Measurements from ENCODE around the gene MPL. TPM values are rescaled to one million over a fixed set of nuclear protein-coding genes. Genes with fewer than 3 reads are reported as not detected.

MPL gene
- total RNA-seq, 1 donor from 2014 or later: not detected

DNA sequence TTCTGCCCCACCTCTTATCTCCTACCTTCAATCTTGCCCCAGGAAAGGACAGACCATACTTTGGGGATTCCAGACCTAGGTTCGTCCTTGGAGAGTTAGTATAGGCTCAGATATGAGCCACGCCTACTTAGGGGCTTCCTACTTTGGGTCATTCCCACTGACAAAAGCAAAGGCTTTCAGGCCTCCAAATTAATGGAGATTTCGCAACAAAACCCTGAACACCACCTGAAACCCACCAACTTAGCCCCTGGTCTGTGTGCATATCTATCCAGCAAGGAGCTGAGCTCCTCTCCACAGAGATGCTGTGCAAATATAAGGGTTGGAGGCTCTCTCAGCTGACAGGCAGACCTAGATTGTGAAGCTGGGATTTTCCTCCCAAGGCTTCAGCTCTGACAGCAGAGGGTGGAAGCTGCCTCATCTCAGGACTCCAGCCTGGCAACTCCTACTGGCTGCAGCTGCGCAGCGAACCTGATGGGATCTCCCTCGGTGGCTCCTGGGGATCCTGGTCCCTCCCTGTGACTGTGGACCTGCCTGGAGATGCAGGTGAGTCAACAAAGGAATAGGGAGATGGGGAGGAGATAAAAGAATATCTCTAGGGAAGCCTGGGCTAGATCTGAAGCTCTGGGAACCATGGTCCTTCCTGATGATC is 2.1 kb downstream of the MPL start:
- Histone ChIP-seq H3K9ac (ENCODE audit: low read length) (no peak overlapping the region), H3K4me1 (ENCODE audit: insufficient read depth, low read length) (no peaks in the 10 kb centered on the region), H3K27ac (ENCODE audit: low read depth, low read length) (no peak overlapping the region), H4K20me1 (ENCODE audit: insufficient read depth, low read length) (no peaks in the 10 kb centered on the region), H2AFZ (ENCODE audit: low read depth, low read length) (no peak overlapping the region), H3K36me3 (ENCODE audit: insufficient read depth, low read length) (no peaks in the 10 kb centered on the region), H3K79me2 (ENCODE audit: insufficient read depth, low read length) (no peaks in the 10 kb centered on the region), H3K4me2 (ENCODE audit: low read length) (no peak overlapping the region), H3K9me3 (ENCODE audit: insufficient read depth, low read depth, low read length) (no peaks in the 10 kb centered on the region), H3K4me3 (ENCODE audit: insufficient read depth, low read depth, low read length) (no peak overlapping the region), H3K27me3 (ENCODE audit: insufficient read depth, low read length) (peaks cover 2% of the 10 kb centered on the region)
- H3K4me3 Mint-ChIP-seq (ENCODE audit: unreplicated experiment): no peak overlapping the region
- FAIRE-seq: no peak
- no peak for DNase-seq (ENCODE audit: low read depth)
- TF ChIP-seq EZH2 (IDR thresholded peaks at IDR 0.05; ENCODE audit: insufficient read depth, low read length): no peak
- TF ChIP-seq, protein P1, sequence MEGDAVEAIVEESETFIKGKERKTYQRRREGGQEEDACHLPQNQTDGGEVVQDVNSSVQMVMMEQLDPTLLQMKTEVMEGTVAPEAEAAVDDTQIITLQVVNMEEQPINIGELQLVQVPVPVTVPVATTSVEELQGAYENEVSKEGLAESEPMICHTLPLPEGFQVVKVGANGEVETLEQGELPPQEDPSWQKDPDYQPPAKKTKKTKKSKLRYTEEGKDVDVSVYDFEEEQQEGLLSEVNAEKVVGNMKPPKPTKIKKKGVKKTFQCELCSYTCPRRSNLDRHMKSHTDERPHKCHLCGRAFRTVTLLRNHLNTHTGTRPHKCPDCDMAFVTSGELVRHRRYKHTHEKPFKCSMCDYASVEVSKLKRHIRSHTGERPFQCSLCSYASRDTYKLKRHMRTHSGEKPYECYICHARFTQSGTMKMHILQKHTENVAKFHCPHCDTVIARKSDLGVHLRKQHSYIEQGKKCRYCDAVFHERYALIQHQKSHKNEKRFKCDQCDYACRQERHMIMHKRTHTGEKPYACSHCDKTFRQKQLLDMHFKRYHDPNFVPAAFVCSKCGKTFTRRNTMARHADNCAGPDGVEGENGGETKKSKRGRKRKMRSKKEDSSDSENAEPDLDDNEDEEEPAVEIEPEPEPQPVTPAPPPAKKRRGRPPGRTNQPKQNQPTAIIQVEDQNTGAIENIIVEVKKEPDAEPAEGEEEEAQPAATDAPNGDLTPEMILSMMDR (IDR thresholded peaks at IDR 0.05; ENCODE audit: insufficient read depth, low read depth, low read length): no peak
- no peaks in the 10 kb centered on the region for H3K4me1 Mint-ChIP-seq (ENCODE audit: low read depth, unreplicated experiment)
- H3K27ac Mint-ChIP-seq (ENCODE audit: unreplicated experiment): no peak overlapping the region
- peaks cover 3% of the 10 kb centered on the region for H3K9me3 Mint-ChIP-seq (ENCODE audit: unreplicated experiment)
- H3K27me3 Mint-ChIP-seq (ENCODE audit: low read depth, unreplicated experiment): peaks cover 21% of the 10 kb centered on the region
- no peaks in the 10 kb centered on the region for H3K36me3 Mint-ChIP-seq (ENCODE audit: low read depth, unreplicated experiment)

DNA sequence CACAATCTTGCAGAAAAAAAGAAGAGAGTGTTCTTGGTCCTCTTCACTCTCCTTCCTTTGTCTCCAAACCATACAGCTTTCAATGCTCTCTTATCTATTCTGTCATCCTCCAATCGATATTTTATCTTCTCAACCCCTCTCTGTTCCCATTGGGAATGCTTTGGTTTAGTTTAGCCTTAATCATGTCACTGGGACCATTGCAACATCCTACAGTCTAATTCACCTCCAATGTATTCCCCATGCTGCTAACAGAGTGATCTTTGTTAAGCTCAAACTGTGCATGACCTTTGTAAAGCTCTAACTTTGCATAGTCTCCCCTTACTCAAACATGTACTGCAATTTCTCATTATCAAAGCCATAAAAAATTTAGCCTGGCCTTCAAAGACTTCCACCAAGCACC is 2.9 kb downstream of the MPL start:
- Histone ChIP-seq H3K27ac (ENCODE audit: low read depth, low read length) (no peak overlapping the region), H3K4me2 (ENCODE audit: low read length) (no peak overlapping the region), H3K4me1 (ENCODE audit: insufficient read depth, low read length) (no peaks in the 10 kb centered on the region), H3K9ac (ENCODE audit: low read length) (no peak overlapping the region), H3K4me3 (ENCODE audit: insufficient read depth, low read depth, low read length) (no peak overlapping the region), H3K27me3 (ENCODE audit: insufficient read depth, low read length) (peaks cover 2% of the 10 kb centered on the region), H3K79me2 (ENCODE audit: insufficient read depth, low read length) (no peaks in the 10 kb centered on the region), H3K36me3 (ENCODE audit: insufficient read depth, low read length) (no peaks in the 10 kb centered on the region), H2AFZ (ENCODE audit: low read depth, low read length) (no peak overlapping the region), H3K9me3 (ENCODE audit: insufficient read depth, low read depth, low read length) (no peaks in the 10 kb centered on the region), H4K20me1 (ENCODE audit: insufficient read depth, low read length) (no peaks in the 10 kb centered on the region)
- no peaks in the 10 kb centered on the region for H3K36me3 Mint-ChIP-seq (ENCODE audit: low read depth, unreplicated experiment)
- FAIRE-seq (no peak), DNase-seq (ENCODE audit: low read depth) (no peak)
- no peak overlapping the region for H3K4me3 Mint-ChIP-seq (ENCODE audit: unreplicated experiment)
- H3K4me1 Mint-ChIP-seq (ENCODE audit: low read depth, unreplicated experiment): no peaks in the 10 kb centered on the region
- peaks cover 21% of the 10 kb centered on the region for H3K27me3 Mint-ChIP-seq (ENCODE audit: low read depth, unreplicated experiment)
- no peak overlapping the region for H3K27ac Mint-ChIP-seq (ENCODE audit: unreplicated experiment)
- TF ChIP-seq, protein P1 (IDR thresholded peaks at IDR 0.05; ENCODE audit: insufficient read depth, low read depth, low read length): no peak
- TF ChIP-seq EZH2 (IDR thresholded peaks at IDR 0.05; ENCODE audit: insufficient read depth, low read length): no peak
- peaks cover 3% of the 10 kb centered on the region for H3K9me3 Mint-ChIP-seq (ENCODE audit: unreplicated experiment)

DNA sequence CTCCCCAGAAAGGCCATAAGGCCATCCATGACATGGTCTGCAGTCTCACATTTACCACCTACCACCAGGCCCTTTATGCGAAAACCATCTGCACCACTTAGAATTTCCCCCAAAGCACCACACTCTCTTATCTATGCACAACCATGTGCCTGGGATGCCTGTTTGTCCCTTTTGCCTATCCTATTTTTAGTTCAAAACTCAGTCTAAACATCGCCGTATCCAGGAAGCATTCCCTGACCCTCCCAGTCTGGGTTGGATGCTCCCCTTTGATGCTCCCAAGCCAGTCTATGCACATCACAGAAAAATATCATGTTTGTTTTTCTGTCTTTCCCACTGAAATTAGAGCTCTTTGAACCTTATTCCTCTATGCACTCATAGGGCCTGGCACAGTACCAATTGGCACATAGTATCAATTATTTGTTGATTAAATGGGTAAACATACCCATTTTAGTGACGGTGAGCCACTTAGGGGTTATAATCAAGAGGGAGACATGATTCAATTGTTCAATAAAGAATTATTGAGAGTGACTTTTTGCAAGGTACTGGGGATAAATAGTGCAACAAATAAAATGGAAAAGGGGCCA is 6.7 kb downstream of the MPL start:
- Mint-ChIP-seq H3K4me3 (ENCODE audit: unreplicated experiment) (no peak overlapping the region), H3K36me3 (ENCODE audit: low read depth, unreplicated experiment) (no peaks in the 10 kb centered on the region), H3K27ac (ENCODE audit: unreplicated experiment) (no peak overlapping the region), H3K4me1 (ENCODE audit: low read depth, unreplicated experiment) (no peaks in the 10 kb centered on the region), H3K27me3 (ENCODE audit: low read depth, unreplicated experiment) (peaks cover 10% of the 10 kb centered on the region), H3K9me3 (ENCODE audit: unreplicated experiment) (peaks cover 4% of the 10 kb centered on the region)
- H3K27ac ChIP-seq (ENCODE audit: low read depth, low read length): no peak overlapping the region
- DNase-seq (ENCODE audit: low read depth) (no peak), FAIRE-seq (no peak)
- TF ChIP-seq, protein P1 (IDR thresholded peaks at IDR 0.05; ENCODE audit: insufficient read depth, low read depth, low read length): no peak
- TF ChIP-seq EZH2 (IDR thresholded peaks at IDR 0.05; ENCODE audit: insufficient read depth, low read length): no peak
- H3K27me3 ChIP-seq (ENCODE audit: insufficient read depth, low read length): peaks cover 2% of the 10 kb centered on the region
- H3K79me2 ChIP-seq (ENCODE audit: insufficient read depth, low read length): no peaks in the 10 kb centered on the region
- H2AFZ ChIP-seq (ENCODE audit: low read depth, low read length): no peak overlapping the region
- H3K4me2 ChIP-seq (ENCODE audit: low read length): no peak overlapping the region
- H3K36me3 ChIP-seq (ENCODE audit: insufficient read depth, low read length): no peaks in the 10 kb centered on the region
- H3K4me3 ChIP-seq (ENCODE audit: insufficient read depth, low read depth, low read length): no peak overlapping the region
- H3K9me3 ChIP-seq (ENCODE audit: insufficient read depth, low read depth, low read length): no peaks in the 10 kb centered on the region
- peaks cover 8% of the 10 kb centered on the region for H3K4me1 ChIP-seq (ENCODE audit: insufficient read depth, low read length)
- H3K9ac ChIP-seq (ENCODE audit: low read length): no peak overlapping the region
- H4K20me1 ChIP-seq (ENCODE audit: insufficient read depth, low read length): no peaks in the 10 kb centered on the region

All from astrocyte (in vitro differentiated cells and primary cell).